Prostate gland (tissue), 2 donors: ENCODE data around the gene TCF4. TPM values are rescaled to one million over a fixed set of nuclear protein-coding genes. Genes with fewer than 3 reads are reported as not detected.

Source experiments
- DNase-seq: peaks from one replicate; pipeline ENCODE4 v3.0.0-alpha.2; 2019; ENCODE audit warnings: low spot score
- H3K27ac ChIP-seq, 2 donors: fragments of 200-600 bp; sonication (generic); 2 replicates each; pipeline ENCODE4 v1.5.1; 2017 to 2019
- H3K27me3 ChIP-seq: fragments of 200-600 bp; sonication (generic); replicated peaks from 2 replicates; pipeline ENCODE4 v1.5.1; 2019; ENCODE audit not compliant: insufficient read depth
- H3K36me3 ChIP-seq, 2 donors: fragments of 200-600 bp; sonication (generic); 1 replicate in 1 of 2; 2 replicates in 1 of 2; pipeline versions ENCODE4 v1.5.1 to v1.8.1; 2017 to 2019
- H3K4me1 ChIP-seq: fragments of 200-600 bp; sonication (generic); replicated peaks from 2 replicates; pipeline ENCODE4 v1.5.1; 2019
- H3K4me3 ChIP-seq, 2 donors: fragments of 200-600 bp; sonication (generic); 2 replicates each; pipeline ENCODE4 v1.5.1; 2017 to 2019
- H3K9me3 ChIP-seq: fragments of 200-600 bp; sonication (generic); 2 replicates; pipeline ENCODE4 v1.5.1; 2017
- POLR2A ChIP-seq: fragments of 450-650 bp; IDR thresholded peaks from one replicate; pipeline ENCODE4 v1.6.1; 2016; ENCODE audit warnings: antibody characterized with exemption, mild to moderate bottlenecking
- POLR2AphosphoS5 ChIP-seq: sonication (generic); formaldehyde crosslinking; IDR thresholded peaks from one replicate; pipeline ENCODE4 v1.6.1; 2017; ENCODE audit warnings: antibody characterized with exemption
- WGBS: methylation state at CpG from one replicate; pipeline ENCODE4 v1.1.5; 2018; 5-methylcytosine and 5-hydroxymethylcytosine counted together
- intact Hi-C: fragments of 100-400 bp; cut with DNase I; formaldehyde crosslinking; loops from one replicate; pipeline ENCODE4 v1.14.2; 2022
- total RNA-seq, 2 donors: library from RNA; depleted of rRNA; stranded (reverse); fragments of >200 nt; gene quantifications; one replicate each; pipeline ENCODE4 v1.1.0, GENCODE V29; 2016
- TF ChIP-seq, protein P1 (sequence below), 4 experiments: fragments of 200-600 bp in 2 of 4; fragments of 450-650 bp in 2 of 4; sonication (generic) in 2 of 4; IDR thresholded peaks; 1 replicate in 3 of 4; 2 replicates in 1 of 4; pipeline ENCODE4 v1.5.1; 2016 to 2019; ENCODE audit warnings: antibody characterized with exemption in 4 of 4, mild to moderate bottlenecking in 2 of 4, moderate library complexity in 2 of 4

Gene TCF4
- total RNA-seq, 2 donors from 2014 or later = 29.8 to 87.2 TPM

DNA sequence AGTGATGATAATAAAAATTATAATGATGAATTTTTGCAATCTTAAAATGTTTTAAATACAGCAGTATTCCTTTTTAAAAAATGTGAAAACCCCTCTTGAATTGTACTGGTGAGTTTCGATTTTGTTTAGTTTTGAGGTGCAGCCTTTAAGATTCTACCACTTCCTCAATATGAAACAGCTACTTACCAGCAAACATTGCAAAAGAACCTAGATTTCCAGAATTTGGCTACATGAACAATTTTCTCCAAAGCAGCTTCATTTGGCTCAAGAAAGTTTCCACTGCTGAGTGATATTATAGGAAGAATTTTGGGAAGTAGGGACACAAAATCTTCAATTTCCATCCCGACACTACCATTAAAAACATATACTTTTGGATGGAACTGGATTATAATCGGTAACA, 12.0 kb downstream of the TCF4 start:
- Histone ChIP-seq H3K27me3 (no peaks in the 10 kb centered on the region), H3K4me1 (no peaks in the 10 kb centered on the region), H3K27ac (no peak overlapping the region), H3K9me3 (no peaks in the 10 kb centered on the region), H3K36me3 (no peaks in the 10 kb centered on the region), H3K4me3 (no peak overlapping the region)
- TF ChIP-seq, protein P1, sequence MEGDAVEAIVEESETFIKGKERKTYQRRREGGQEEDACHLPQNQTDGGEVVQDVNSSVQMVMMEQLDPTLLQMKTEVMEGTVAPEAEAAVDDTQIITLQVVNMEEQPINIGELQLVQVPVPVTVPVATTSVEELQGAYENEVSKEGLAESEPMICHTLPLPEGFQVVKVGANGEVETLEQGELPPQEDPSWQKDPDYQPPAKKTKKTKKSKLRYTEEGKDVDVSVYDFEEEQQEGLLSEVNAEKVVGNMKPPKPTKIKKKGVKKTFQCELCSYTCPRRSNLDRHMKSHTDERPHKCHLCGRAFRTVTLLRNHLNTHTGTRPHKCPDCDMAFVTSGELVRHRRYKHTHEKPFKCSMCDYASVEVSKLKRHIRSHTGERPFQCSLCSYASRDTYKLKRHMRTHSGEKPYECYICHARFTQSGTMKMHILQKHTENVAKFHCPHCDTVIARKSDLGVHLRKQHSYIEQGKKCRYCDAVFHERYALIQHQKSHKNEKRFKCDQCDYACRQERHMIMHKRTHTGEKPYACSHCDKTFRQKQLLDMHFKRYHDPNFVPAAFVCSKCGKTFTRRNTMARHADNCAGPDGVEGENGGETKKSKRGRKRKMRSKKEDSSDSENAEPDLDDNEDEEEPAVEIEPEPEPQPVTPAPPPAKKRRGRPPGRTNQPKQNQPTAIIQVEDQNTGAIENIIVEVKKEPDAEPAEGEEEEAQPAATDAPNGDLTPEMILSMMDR (IDR thresholded peaks at IDR 0.05) = no peak
- TF ChIP-seq POLR2A (no peak), POLR2AphosphoS5 (no peak)
- DNase-seq = no peak
- 92% methylated on average over 3 of the region's 3 CpGs for WGBS
- intact Hi-C loops = no loop called here

DNA sequence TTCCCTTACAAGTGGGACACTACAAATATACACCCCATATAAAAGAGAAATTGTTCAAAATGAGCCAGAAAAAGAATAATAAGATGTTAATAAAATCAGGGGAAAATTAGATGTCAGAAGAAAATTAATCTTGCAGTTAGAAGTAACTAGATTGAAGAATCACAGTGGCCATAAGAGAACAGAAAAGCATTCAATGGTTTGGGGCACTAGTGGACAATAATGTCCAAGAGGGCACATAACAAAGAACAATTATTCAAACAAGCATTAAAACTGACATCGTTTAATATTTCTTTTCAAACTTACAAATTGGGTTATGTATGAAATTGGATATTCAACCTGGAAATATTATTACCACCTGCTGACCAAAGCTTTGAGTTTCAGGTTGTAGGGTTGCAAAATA, 12.9 kb downstream of the TCF4 start:
- WGBS = 92% methylated on average over 1 of the region's 1 CpG
- no peak overlapping the region for H3K4me3 ChIP-seq
- no peaks in the 10 kb centered on the region for H3K9me3 ChIP-seq
- no peaks in the 10 kb centered on the region for H3K36me3 ChIP-seq
- DNase-seq = no peak
- intact Hi-C loops = no loop called here
- no peak overlapping the region for H3K27ac ChIP-seq
- TF ChIP-seq, protein P1 (IDR thresholded peaks at IDR 0.05) = no peak
- no peak for TF ChIP-seq POLR2A
- no peak for TF ChIP-seq POLR2AphosphoS5
- no peaks in the 10 kb centered on the region for H3K4me1 ChIP-seq
- H3K27me3 ChIP-seq = no peaks in the 10 kb centered on the region

DNA sequence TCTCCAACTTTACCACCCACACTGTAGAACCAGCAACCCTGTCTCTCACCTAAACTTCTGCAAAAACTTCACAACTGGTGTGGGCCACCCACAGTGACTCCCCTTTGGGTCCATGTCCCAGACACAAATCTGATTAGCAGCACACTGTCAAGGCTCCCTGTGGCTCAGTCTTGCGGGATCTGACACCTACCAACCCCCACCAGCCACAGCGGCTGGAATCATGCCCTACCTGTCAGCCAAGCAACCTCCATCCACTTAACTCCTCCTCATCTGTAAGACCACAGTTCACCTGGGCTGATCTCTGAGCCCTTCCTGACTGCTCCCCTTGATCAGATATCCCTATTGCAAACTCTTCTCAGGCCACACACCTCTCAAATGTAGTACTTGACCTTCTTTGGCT, 14.6 kb downstream of the TCF4 start:
- intact Hi-C loops = no loop called here
- WGBS = 97% methylated on average over 2 of the region's 2 CpGs

DNA sequence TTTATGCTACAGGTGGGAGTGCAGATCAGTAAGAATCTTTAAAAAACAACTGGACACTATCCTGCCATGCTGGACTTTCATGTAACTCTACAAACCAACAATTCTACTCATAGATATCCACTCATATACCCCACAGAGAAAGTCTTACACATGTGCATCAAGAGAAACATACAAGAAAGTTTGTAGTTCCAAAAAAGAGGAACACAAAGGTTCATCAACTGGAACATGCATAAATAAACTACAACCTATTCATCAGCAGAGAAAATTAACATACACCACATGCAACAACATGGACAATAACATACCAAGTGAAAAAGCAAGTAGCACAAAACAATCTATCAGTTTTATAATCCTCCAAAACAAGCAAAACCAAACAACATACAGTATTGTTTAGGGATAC, 17.0 kb downstream of the TCF4 start:
- Histone ChIP-seq H3K4me3 (no peak overlapping the region), H3K27me3 (no peaks in the 10 kb centered on the region), H3K27ac (no peak overlapping the region), H3K4me1 (no peaks in the 10 kb centered on the region), H3K36me3 (no peaks in the 10 kb centered on the region), H3K9me3 (no peaks in the 10 kb centered on the region)
- TF ChIP-seq POLR2AphosphoS5 (no peak), POLR2A (no peak)
- TF ChIP-seq, protein P1 (IDR thresholded peaks at IDR 0.05) = no peak
- intact Hi-C loops = no loop called here
- no peak for DNase-seq

More for the DNA sequence above, 14.6 kb downstream of the TCF4 start:
- no peak overlapping the region for H3K4me3 ChIP-seq
- no peak for DNase-seq
- no peaks in the 10 kb centered on the region for H3K4me1 ChIP-seq
- no peaks in the 10 kb centered on the region for H3K36me3 ChIP-seq
- H3K27ac ChIP-seq = no peak overlapping the region
- no peaks in the 10 kb centered on the region for H3K9me3 ChIP-seq
- TF ChIP-seq, protein P1 (IDR thresholded peaks at IDR 0.05) = no peak
- no peak for TF ChIP-seq POLR2A
- H3K27me3 ChIP-seq = no peaks in the 10 kb centered on the region

DNA sequence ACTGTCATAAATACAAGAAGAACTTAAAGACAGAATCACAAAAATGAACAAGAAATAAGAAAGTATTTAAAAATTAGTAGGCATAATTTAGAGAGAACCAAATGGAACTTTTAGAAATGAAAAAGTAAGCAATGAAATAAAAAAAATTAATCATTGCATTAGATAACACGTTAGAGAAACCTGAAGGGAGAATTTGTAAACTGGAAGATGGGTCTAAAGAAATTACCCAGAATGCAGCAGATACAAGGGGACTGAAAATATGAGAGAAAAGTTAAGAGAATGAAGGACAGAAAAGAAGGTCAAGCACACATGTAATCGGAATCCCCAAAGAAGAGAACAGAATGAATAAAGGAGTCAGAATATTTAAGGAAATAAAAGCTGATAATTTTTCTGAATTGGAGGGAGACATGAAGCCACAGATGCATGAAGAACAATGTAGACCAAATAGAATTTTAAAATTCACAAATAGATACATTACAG, 21.5 kb downstream of the TCF4 start:
- intact Hi-C loops = no loop called here
- Histone ChIP-seq H3K27ac (no peak overlapping the region), H3K9me3 (no peaks in the 10 kb centered on the region), H3K4me1 (no peaks in the 10 kb centered on the region), H3K36me3 (no peaks in the 10 kb centered on the region), H3K27me3 (no peaks in the 10 kb centered on the region), H3K4me3 (no peak overlapping the region)
- WGBS = 95% methylated on average over 2 of the region's 2 CpGs
- DNase-seq = no peak
- no peak for TF ChIP-seq POLR2AphosphoS5
- TF ChIP-seq, protein P1 (IDR thresholded peaks at IDR 0.05) = no peak
- no peak for TF ChIP-seq POLR2A
